A673 (cell line): Measurements from ENCODE around the gene ZCCHC24. TPM values are rescaled to one million over a fixed set of nuclear protein-coding genes. Genes with fewer than 3 reads are reported as not detected.

Source experiments
- BruUV-seq: library from RNA; stranded (reverse); fragments of 400-500 nt; replicated peaks from 2 replicates; lab custom pipeline; 2021; lab: Mats Ljungman, UMichigan
- CTCF ChIA-PET: fragments of 300-600 bp; sonication (Branson Sonifier 250); formaldehyde crosslinking; loops from one replicate; lab custom pipeline; 2022; ENCODE audit warnings: antibody characterized with exemption; lab: Charles Lee
- POLR2A ChIA-PET: fragments of 300-600 bp; sonication (Branson Sonifier 250); formaldehyde crosslinking; loops from one replicate; lab custom pipeline; 2022; ENCODE audit warnings: antibody characterized with exemption; ENCODE audit not compliant: low non-redundant PET; lab: Charles Lee
- DNase-seq: peaks from one replicate; pipeline ENCODE4 v3.0.0-alpha.2; 2015; ENCODE audit warnings: low spot score
- H3K27ac ChIP-seq: fragments of 200-600 bp; sonication (generic); 2 replicates; pipeline ENCODE4 v1.5.1; 2016; ENCODE audit warnings: mixed run types, low read depth, mild to moderate bottlenecking, mixed read lengths, antibody characterized with exemption, low read length; ENCODE audit not compliant: poor library complexity, severe bottlenecking
- H3K27me3 ChIP-seq: fragments of 200-600 bp; sonication (generic); replicated peaks from 2 replicates; pipeline ENCODE4 v1.6.1; 2017; ENCODE audit warnings: mixed run types, low read depth, mild to moderate bottlenecking, mixed read lengths, antibody characterized with exemption, low read length; ENCODE audit not compliant: insufficient read depth, poor library complexity
- H3K36me3 ChIP-seq: fragments of 200-600 bp; sonication (generic); 2 replicates; pipeline ENCODE4 v1.6.1; 2016; ENCODE audit warnings: mixed run types, mild to moderate bottlenecking, mixed read lengths, antibody characterized with exemption, low read length; ENCODE audit not compliant: insufficient read depth, poor library complexity, severe bottlenecking
- H3K4me1 ChIP-seq: fragments of 200-600 bp; sonication (generic); 2 replicates; pipeline ENCODE4 v1.6.1; 2017; ENCODE audit warnings: mixed run types, mild to moderate bottlenecking, mixed read lengths, antibody characterized with exemption, low read length; ENCODE audit not compliant: insufficient read depth, poor library complexity, severe bottlenecking
- H3K4me3 ChIP-seq: fragments of 200-600 bp; sonication (generic); 2 replicates; pipeline ENCODE4 v1.5.1; 2016; ENCODE audit warnings: low read depth, mixed run types, mild to moderate bottlenecking, mixed read lengths, low read length; ENCODE audit not compliant: poor library complexity, severe bottlenecking
- H3K9me3 ChIP-seq: fragments of 200-600 bp; sonication (generic); 2 replicates; pipeline ENCODE4 v1.6.1; 2016; ENCODE audit warnings: mixed run types, low read depth, mild to moderate bottlenecking, mixed read lengths, antibody characterized with exemption, low read length; ENCODE audit not compliant: poor library complexity, severe bottlenecking
- CTCF ChIP-seq: fragments of 300-800, 200-600 bp; sonication (generic); conservative IDR thresholded peaks from 2 replicates; pipeline ENCODE4 v1.5.1; 2017; ENCODE audit warnings: low read depth, mild to moderate bottlenecking, antibody characterized with exemption, low read length, moderate library complexity, mixed read lengths
- EZH2 ChIP-seq: fragments of 200-600 bp; sonication (generic); IDR thresholded peaks from 2 replicates; pipeline ENCODE4 v1.6.1; 2017; ENCODE audit warnings: borderline replicate concordance, low read depth, mild to moderate bottlenecking, mixed read lengths, antibody characterized with exemption, low read length; ENCODE audit not compliant: poor library complexity, severe bottlenecking
- intact Hi-C: fragments of 100-400 bp; cut with micrococcal nuclease; formaldehyde crosslinking; loops from one replicate; pipeline ENCODE4 v1.10.0; 2022; ENCODE audit not compliant: unreplicated experiment
- total RNA-seq: library from RNA; stranded (reverse); gene quantifications from 2 replicates; pipeline ENCODE4 v1.2.3, GENCODE V29; 2021

Gene ZCCHC24
- total RNA-seq, 1 experiment from 2014 or later, result 9.8 TPM

- no peaks in the 10 kb centered on the region for H3K27me3 ChIP-seq
- intact Hi-C loops, result no loop called here
- ChIA-PET CTCF (no interaction called here), POLR2A (no interaction called here)
- no peak overlapping the region for H3K27ac ChIP-seq
- no peak for TF ChIP-seq CTCF
- TF ChIP-seq EZH2, result no peak
- DNase-seq, result no peak
- BruUV-seq, result no TSS peak
- H3K9me3 ChIP-seq, result no peaks in the 10 kb centered on the region
- H3K4me3 ChIP-seq, result no peak overlapping the region
- no peaks in the 10 kb centered on the region for H3K36me3 ChIP-seq
- H3K4me1 ChIP-seq, result peaks cover 21% of the 10 kb centered on the region
Observed at GRCh38 chr10:79416578-79417255, 28.7 kb downstream of the ZCCHC24 start.

- H3K4me3 ChIP-seq, result no peak overlapping the region
- no peaks in the 10 kb centered on the region for H3K27me3 ChIP-seq
- H3K4me1 ChIP-seq, result peaks cover 15% of the 10 kb centered on the region
- H3K27ac ChIP-seq, result no peak overlapping the region
- ChIA-PET POLR2A (no interaction called here), CTCF (no interaction called here)
- no peaks in the 10 kb centered on the region for H3K36me3 ChIP-seq
- intact Hi-C loops, result no loop called here
- no TSS peak for BruUV-seq
- no peak for DNase-seq
- no peak for TF ChIP-seq EZH2
- TF ChIP-seq CTCF, result no peak
- H3K9me3 ChIP-seq, result no peaks in the 10 kb centered on the region
Observed at GRCh38 chr10:79415736-79416577, 29.5 kb downstream of the ZCCHC24 start.

- no peak overlapping the region for H3K4me3 ChIP-seq
- no TSS peak for BruUV-seq
- TF ChIP-seq EZH2 (no peak), CTCF (no peak)
- ChIA-PET CTCF (no interaction called here), POLR2A (no interaction called here)
- intact Hi-C loops, result no loop called here
- H3K9me3 ChIP-seq, result no peaks in the 10 kb centered on the region
- H3K4me1 ChIP-seq, result peaks cover 5% of the 10 kb centered on the region
- H3K27ac ChIP-seq, result no peak overlapping the region
- no peaks in the 10 kb centered on the region for H3K36me3 ChIP-seq
- no peaks in the 10 kb centered on the region for H3K27me3 ChIP-seq
- no peak for DNase-seq
Observed at GRCh38 chr10:79414714-79415113, 30.7 kb downstream of the ZCCHC24 start.
